Endothelial cell of umbilical vein (primary cell): ENCODE data around the gene LDHB.

Experiments used
- CTCF ChIP-seq, 2 donors: IDR thresholded peaks; 1 replicate in 1 of 2; 2 replicates in 1 of 2; pipeline ENCODE4 v1.5.1; 2011; ENCODE audit warnings: low read length in 2 of 2, mild to moderate bottlenecking in 2 of 2, moderate library complexity in 2 of 2, control low read depth in 1 of 2, inconsistent platforms in 1 of 2, low read depth in 1 of 2; ENCODE audit not compliant: insufficient read depth in 1 of 2; ENCODE audit errors: extremely low read depth in 1 of 2
- EZH2 ChIP-seq: IDR thresholded peaks from 2 replicates; pipeline ENCODE4 v1.6.1; 2012; ENCODE audit warnings: borderline replicate concordance, low read depth, mild to moderate bottlenecking, moderate library complexity, low read length, inconsistent platforms; ENCODE audit not compliant: severe bottlenecking
- JUN ChIP-seq: IDR thresholded peaks from 2 replicates; pipeline ENCODE4 v1.6.1; 2011; ENCODE audit warnings: borderline replicate concordance, low read depth; ENCODE audit not compliant: insufficient read length, insufficient read depth
- POLR2A ChIP-seq: IDR thresholded peaks from 2 replicates; pipeline ENCODE4 v1.6.1; 2012; ENCODE audit warnings: low read depth, mild to moderate bottlenecking, control low read depth, low read length
- POLR2AphosphoS5 ChIP-seq: IDR thresholded peaks from 2 replicates; pipeline ENCODE4 v1.6.1; 2012; ENCODE audit warnings: low read depth, mild to moderate bottlenecking, control low read depth, low read length, moderate library complexity; ENCODE audit not compliant: insufficient read depth

DNA sequence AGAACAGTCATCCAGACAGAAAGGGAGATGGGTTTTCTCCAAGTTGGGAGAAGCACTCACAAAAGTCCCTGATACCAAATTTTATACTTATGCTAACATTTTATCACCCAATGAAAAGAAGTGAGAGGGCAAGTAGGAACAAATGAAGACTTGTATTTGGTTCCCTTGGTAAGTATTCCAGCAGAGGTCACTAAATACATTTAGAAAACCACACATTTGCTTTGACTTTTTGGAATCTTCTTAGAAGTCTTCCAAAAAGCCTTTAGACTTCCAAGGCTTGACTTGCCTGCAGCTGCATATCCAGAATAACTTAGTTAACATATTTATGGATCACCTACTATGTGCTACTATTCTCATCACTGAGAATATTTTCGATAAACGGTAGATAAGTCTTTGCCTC lies 49.9 kb downstream of the LDHB start:
- TF ChIP-seq POLR2A (no peak), CTCF (IDR thresholded peaks at IDR 0.05; ENCODE audit: extremely low read depth in 1 of 2, insufficient read depth in 1 of 2, low read depth in 1 of 2, low read length in 2 of 2) (no peak), POLR2AphosphoS5 (no peak), EZH2 (no peak), JUN (no peak)
